Epithelial cell of esophagus (primary cell): ENCODE measurements around the gene NAXD.
"Not testable (repeated sequence)": the region's sequence is repeated elsewhere in the genome, so short reads cannot be mapped to it uniquely, and the experiment has no call there.

ENCODE experiments used
- DNase-seq: peaks from one replicate; pipeline ENCODE4 v3.0.0; 2010; ENCODE audit warnings: low read depth
- H3K4me3 ChIP-seq: 2 replicates; pipeline ENCODE4 v1.5.1; 2011; ENCODE audit warnings: mild to moderate bottlenecking, low read length, control low read depth
- CTCF ChIP-seq: IDR thresholded peaks from 2 replicates; pipeline ENCODE4 v1.5.1; 2011; ENCODE audit warnings: low read depth, mild to moderate bottlenecking, low read length, control low read depth, inconsistent platforms; ENCODE audit not compliant: insufficient read depth; ENCODE audit errors: missing control alignments

NAXD gene

DNA sequence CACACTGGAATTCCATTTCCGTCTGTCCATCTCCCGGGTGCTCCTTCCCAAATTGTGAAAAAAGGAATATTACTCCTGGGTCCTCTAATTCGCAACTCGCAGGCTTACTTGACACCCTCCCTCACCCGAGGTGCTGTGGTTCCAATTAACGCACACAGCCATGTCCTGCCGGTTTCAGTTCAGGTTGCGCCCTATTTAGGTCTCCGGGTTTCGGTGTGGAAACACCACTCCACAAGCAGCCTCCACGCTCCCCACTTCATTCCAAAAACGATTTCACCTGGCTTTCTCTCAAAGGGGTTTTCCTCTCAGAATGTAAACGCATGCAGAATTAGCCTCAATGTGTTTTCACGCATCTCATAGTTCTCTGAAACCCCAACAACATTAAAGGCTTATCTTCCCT lies 37.9 kb downstream of the NAXD start:
- DNase-seq: no peak
- no peak overlapping the region for H3K4me3 ChIP-seq
- TF ChIP-seq CTCF: no peak

GRCh38 chr13:110653851-110654250 lies 38.5 kb downstream of the NAXD start:
- TF ChIP-seq CTCF: no peak
- H3K4me3 ChIP-seq: no peak overlapping the region
- DNase-seq: no peak

DNA sequence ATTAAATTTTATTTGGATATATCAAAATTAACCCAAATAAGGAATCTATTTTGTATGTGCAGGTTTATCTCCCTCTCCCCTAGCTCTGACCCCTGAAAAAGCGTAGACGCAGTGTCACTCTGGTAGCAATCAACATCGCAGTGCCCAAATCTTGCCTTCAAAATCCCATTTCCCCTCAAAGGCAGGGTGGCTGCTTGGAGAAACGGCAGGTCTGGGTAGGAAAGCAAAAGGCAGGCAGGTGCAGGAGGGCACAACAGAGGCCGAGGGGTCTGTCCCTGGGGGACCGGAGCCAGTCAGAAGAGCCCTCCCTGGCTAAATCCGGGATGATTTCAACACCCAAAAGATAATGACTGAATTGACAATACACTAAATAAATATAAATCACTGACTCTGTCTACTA lies 41.9 kb downstream of the NAXD start:
- TF ChIP-seq CTCF: no peak
- no peak overlapping the region for H3K4me3 ChIP-seq
- no peak for DNase-seq

DNA sequence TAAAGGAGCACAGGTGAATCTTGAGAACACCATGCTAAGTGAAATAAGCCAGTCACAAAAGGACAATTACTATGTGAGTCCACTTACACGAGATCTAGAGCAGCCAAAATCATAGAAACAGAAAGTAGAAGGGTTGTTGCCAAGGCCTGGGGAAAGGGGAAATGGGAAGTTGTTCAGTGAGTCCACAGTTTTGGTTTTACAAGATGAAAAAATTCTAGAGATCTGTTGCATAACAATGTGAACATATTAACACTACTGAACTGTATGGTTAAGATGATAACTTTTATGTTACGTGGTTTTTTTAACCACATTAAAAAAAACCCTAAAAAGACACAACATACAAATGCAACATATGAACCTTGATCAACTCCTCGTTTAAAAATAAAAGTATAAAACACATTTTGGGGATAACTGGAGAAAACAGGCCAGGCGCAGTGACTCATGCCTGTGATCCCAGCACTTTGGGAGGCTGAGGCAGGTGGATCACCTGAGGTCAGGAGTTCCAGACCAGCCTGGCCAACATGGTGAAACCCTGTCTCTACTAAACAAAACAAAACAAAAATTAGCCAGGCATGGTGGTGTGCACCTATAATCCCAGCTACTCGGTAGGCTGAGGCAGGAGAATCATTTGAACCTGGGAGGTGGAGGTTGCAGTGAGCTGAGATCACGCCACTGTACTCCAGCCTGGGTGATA lies 43.0 kb downstream of the NAXD start:
- not testable (repeated sequence) for H3K4me3 ChIP-seq, DNase-seq

DNA sequence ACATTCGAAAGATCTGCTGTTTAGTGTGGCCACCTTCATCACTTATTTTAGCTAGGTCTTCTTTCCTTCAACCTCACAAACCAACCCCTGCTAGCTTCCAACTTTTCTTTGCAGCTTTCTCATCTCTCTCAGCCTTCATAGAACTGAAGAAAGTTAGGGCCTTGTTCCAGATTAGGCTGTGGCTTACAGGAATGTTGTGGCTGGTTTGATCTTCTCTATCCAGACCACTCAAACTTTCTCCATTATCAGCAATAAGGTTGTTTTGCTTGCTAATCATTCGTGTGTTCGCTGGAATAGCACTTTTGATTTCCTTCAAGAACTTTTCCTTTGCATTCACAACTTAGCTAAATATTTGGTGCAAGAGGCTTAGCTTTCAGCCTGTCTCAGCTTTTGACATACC lies 45.9 kb downstream of the NAXD start:
- no peak for DNase-seq
- no peak overlapping the region for H3K4me3 ChIP-seq
- TF ChIP-seq CTCF: no peak

DNA sequence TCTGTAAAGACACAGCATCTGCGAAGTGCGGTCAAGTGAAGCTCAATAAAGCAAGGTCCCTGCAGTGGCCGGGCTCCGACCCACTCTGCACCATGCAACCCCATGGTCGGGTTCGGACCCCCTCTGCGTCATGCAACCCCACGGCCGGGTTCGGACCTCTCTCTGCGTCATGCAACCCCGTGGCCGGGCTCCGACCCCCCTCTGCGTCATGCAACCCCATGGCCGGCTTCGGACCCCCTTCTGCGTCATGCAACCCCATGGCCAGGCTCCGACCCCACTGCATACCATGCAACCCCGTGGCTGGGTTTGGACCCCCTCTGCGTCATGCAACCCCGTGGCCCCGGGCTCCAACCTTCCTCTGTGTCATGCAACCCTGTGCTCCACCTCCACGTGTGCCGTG lies 46.7 kb downstream of the NAXD start:
- H3K4me3 ChIP-seq: no peak overlapping the region
- DNase-seq: no peak
- no peak for TF ChIP-seq CTCF

DNA sequence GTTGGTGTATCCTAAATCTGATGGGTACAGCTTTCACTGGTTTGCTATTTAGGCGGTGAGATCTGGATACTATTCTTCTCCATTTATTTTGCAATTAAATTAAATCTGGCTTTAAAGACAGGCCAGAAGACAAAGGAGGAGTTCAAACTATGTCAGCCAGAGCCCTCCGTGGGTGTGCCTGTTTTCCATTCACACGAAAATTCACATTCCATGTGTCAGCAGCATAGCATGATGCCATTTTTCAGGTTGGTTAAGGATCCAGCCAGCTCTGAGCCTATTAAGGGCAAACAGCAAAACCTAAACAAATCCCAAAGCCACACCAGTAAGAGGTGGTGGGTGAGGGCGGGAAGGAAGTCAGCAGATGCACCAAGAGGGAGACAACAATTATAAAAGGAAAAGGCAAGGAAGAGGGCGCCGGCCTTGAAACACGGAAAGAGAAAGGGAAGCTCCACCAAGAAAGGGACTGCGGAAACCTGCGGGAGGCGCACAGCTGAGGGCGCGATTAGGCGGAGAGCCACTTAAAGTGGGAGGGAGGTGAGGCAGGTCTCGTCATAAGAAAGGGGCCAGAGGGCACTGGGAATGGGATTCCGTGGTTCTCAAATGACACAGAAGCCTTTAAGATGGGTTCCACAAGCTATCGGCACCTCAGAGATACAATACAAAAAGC lies 47.6 kb downstream of the NAXD start:
- no peak for DNase-seq
- no peak overlapping the region for H3K4me3 ChIP-seq
- TF ChIP-seq CTCF: no peak
